Lower leg skin (tissue), 3 donors: Measurements from ENCODE around the gene HK3.
"Not testable (repeated sequence)": the region's sequence is repeated elsewhere in the genome, so short reads cannot be mapped to it uniquely, and the experiment has no call there.

Experiments used
- CTCF ChIP-seq, 3 donors: fragments of 450-650 bp; IDR thresholded peaks; one replicate each; pipeline ENCODE4 v1.5.1; 2016; ENCODE audit warnings: antibody characterized with exemption in 3 of 3, mild to moderate bottlenecking in 3 of 3, moderate library complexity in 2 of 3
- POLR2A ChIP-seq, 2 donors: fragments of 450-650 bp; IDR thresholded peaks; one replicate each; pipeline ENCODE4 v1.6.1; 2016 to 2017; ENCODE audit warnings: antibody characterized with exemption in 2 of 2, mild to moderate bottlenecking in 1 of 2, moderate library complexity in 1 of 2

GRCh38 chr5:176873011-176873410 is 26.1 kb downstream of the HK3 start:
- not testable (repeated sequence) for TF ChIP-seq CTCF, POLR2A (IDR thresholded peaks at IDR 0.05)
